ENCODE measurements around the gene SSR1.
"Not testable (repeated sequence)": the region's sequence is repeated elsewhere in the genome, so short reads cannot be mapped to it uniquely, and the experiment has no call there.

SSR1 gene

DNA sequence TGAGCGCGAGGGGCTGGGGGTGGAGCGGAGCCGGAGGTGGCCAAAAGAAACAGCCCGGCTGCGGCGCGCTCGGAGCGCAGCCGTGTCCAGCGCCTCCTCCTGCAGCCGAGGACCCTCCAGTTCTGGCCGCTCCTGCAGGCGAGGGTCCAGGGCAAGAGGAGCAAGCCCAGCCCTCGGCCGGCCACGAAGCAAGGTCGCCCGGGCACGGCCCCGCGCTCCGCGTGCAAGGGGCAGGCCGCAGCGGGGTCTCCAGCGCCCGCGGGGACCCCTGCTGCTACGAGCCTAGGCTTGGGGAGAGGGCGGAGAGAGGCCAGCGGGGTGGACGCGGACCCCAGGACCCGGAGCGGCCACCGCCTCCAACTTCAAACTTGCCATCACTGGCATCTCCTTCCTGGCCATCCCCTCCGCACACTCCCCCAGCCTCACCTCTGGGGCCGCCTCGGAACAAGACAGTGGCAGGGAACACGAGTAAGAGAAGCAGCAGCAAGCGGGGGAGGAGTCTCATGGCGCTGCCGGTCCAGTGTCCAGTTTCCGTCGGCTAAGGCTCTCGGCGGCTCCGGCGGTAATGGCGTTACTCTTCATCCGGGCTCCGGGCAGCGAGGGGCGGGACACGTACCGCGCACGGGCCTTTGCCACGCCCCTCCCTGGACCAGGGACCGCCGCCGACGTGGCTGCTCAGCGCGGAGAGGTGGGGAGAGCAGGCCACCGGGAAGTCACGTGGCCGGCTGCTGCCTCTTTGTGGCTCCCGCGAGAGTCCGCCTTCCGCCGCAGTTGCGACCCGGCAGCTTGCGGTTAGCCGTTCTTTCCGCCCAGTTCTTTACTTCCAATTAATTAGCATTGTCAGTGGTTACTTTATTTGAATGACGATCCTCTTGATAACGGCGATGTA lies at the start of gene SSR1:
Gene SSR1, minus strand, starts transcription at position 584 of the 889 bp plus-strand sequence. Its CDS starts 79 bp downstream, at position 505.
- peak; percentile 97 for DNase-seq

DNA sequence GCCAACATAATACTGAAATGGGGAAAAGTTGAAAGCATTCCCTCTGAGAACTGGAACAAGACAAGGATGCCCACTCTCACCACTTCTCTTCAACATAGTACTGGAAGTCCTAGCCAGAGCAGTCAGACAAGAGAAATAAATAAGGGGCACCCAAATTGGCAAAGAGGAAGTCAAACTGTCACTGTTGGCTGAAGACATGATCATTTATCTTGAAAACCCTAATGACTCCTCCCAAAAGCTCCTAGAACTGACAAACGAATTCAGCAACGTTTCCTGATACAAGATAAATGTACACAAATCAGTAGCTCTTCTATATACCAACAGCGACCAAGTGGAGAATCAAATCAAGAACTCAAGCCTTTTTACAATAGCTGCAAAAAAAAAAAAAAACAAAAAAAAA lies 38.9 kb upstream of the SSR1 start:
- not testable (repeated sequence) for DNase-seq

DNA sequence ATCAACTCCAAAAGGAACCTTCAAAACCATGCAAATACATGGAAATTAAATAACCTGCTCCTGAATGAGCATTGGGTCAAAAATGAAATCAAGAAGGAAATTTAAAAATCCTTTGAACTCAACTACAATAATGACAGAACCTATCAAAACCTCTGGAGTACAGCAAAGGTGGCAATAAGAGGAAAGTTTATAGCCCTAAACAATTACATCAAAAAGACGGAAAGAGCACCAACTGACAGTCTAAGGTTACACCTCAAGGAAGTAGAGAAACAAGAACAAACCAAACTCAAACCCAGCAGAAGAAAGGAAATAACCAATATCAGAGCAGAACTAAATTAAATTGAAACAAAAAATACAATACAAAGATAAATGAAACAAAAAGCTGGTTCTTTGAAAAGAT lies 37.6 kb upstream of the SSR1 start:
- not testable (repeated sequence) for DNase-seq

DNA sequence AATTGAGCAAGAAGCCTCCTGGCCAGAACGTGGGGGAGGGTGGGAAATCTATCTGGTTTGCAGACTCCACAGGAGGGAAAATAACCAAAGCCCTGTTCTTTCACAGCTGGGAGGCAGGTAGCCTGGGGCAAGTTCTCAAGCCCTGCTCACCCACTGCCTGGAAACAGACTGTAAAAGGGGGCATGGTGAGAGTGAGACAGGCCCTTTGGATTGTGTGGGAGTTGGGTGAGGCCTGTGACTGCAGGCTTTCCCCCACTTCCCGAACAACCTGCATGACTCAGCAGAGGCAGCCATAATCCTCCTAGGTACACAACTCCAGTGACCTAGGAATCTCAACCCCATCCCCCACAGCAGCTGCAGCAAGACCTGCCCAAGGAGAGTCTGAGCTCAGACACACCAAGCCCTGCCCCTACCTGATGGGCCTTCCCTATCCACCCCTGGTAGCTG lies 34.6 kb upstream of the SSR1 start:
- DNase-seq, result not testable (repeated sequence)

DNA sequence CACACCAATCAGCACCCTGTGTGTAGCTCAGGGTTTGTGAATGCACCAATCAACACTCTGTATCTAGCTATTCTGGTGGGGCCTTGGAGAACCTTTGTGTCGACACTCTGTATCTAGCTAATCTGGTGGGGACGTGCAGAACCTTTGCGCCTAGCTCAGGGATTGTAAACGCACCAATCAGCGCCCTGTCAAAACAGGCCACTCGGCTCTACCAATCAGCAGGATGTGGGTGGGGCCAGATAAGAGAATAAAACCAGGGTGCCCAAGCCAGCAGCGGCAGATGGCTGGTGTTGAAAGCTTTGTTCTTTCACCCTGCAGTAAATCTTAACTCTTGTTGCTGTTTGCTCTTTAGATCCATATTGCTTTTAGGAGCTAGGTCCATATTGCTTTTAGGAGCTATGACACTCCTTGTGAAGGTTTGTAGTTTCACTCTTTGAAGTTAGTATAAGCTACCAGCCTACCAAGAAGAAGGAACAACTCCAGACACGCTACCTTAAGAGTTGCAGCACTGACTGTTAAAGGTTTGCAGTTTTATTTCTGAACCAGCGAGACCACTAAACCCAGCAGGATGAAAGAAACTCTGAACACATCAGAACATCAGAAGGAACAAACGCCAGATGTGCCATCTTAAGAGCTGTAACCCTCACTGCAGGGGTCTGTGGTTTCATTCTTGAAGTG lies 31.9 kb upstream of the SSR1 start:
- DNase-seq, result not testable (repeated sequence)

DNA sequence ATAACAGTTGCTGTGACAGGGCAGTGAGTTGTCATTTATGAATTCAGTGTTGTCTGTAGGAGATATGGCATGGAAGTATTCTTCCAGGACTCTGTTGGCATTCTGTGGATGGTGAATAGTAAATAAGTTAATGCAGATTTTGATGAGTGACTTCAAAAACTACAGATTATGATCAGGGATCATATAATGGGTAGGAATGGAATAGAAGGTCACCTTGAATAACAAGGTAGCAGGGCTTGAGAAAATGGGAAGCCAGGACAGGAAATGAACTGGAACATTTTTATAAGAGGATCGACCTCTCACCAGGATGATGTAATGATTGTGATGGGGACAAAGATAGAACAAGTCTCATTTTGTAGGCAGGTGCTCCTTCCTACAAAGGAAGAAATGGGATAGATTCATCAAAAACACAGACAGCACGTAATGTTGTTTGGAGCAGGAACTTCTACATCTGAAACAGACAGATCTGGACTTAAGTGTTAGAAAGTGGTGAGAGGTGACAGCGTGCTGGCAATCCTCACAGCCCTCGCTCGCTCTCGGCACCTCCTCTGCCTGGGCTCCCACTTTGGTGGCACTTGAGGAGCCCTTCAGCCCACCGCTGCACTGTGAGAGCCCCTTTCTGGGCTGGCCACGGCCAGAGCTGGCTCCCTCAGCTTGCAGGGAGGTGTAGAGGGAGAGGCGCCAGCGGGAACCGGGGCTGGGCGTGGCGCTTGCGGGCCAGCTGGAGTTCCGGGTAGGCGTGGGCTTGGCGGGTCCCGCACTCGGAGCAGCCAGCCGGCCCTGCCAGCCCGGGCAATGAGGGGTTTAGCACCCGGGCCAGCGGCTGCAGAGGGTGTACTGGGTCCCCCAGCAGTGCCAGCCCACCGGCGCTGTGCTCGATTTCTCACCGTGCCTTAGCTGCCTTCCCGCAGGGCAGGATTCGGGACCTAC lies 30.8 kb upstream of the SSR1 start:
- no peak for DNase-seq

DNA sequence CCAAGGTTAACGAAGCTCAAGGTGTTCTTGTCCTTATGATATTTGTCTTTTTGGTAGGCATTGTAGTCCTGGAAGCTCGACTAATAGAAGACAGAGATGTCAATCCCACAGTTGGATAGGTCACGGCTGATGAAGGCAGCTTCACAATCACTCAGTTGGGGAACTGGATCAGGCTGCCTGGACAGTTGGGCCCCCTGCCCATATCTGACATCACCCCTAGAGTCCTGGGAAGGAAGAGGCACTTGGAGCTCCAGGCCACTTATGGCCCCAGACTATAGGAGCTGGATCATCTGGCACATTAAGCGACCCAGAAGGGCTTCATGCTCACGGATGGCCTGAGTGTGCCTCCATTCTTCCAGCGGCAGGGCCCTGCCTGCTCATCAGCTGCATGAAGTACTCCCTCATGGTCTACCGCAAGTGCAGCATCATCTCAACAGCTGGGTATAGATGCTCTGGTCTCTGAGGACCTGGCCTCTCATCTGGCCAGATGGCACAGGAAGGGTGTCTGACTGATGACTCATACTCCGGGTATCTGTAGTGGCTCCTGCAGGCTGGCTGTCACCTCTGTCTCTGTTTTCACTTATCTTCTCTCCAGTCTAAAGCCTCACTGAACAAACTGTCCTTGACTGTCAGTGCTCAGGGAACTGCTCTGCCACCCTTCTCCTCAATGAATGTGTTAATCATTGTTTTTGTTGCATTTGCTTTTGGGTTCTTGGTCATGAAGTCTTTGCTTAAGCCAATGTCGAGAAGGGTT lies 29.2 kb upstream of the SSR1 start:
- DNase-seq, result no peak

DNA sequence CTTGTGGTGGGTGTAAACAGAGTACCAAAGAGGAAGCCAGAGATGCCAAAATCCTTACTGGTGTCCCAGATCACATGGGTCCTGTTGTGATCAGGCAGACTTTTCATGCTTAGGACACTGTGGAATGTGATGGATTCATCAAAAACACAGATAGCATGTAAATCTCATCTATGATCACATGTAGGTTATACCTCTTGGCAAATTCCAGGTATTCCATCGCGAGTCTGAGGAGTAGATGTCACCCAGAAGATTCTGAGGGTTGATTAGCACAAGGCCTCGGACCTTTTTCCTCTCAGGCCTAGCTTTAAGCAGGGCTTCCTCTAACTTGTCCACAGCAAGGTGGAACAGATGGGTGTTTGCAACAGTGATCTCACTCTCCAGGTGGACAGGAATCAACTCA lies 28.3 kb upstream of the SSR1 start:
- no peak for DNase-seq

DNA sequence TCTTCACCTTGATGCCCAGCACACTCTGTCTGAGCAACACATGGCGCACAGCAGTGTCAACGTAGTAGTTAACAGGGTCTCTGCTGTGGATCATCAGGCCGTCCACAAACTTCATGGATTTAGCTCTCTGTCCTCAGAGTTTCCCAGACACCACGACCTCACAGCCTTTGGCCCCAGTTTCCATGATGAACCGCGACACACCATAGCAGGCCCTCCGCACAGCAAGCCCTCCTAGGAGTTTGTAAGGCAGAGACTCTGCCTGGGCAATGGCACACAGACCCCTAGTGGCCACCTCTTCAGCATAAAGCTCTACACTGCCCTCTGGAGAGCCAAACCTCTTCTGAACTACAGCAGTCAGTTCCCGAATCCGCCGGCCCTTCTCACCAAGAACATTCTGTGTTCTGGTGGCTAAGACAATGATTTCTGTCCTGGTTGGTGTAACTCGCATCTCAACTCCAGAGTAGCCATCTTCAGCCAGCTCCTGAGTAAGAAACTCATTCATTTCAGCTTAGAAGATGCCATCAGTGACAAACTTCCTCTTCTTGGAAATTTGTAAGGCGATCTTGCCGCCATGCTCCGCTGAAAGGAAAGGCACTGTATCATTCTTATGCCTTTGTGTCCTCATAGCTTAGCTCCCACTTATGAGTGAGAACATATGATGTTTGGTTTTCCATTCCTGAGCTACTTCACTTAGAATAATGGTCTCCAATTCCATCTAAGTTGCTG lies 26.2 kb upstream of the SSR1 start:
- DNase-seq, result not testable (repeated sequence)

DNA sequence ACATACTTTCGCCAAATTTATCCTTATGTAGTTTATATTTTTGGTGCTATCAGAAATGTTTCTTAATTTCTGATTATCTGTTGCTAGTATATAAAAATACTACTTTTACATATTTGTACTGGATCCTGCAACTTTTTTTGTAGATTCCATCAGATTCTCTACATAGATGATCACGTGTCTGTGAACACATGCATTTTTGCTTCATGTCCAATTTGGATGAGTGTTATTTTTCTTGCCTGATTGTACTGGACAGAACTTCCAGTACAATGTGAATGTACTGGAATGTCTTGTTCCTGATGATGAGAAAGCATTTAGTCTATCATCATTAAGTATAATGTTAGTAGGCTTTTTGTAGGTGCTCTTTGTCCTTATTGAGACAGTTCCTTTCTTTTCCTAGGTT lies 25.0 kb upstream of the SSR1 start:
- DNase-seq, result no peak

DNA sequence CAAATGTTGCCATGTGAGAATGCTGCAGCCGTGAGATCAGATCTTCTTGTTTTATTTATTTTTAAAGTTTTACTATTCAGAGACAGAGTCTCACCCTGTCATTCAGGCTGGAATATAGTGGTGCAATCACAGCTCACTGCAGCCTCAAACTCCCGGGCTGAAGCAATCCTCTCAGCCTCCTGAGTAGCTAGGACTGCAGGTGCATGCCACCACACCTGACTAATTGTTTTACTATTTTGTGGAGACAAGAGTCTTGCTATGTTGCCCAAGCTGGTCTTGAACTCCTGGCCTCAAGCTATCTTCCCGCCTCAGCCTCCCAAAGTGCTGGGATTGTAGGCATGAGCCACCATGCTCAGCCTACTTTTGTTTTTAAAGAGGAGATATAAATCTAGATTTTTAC lies 22.5 kb upstream of the SSR1 start:
- no peak for DNase-seq

DNA sequence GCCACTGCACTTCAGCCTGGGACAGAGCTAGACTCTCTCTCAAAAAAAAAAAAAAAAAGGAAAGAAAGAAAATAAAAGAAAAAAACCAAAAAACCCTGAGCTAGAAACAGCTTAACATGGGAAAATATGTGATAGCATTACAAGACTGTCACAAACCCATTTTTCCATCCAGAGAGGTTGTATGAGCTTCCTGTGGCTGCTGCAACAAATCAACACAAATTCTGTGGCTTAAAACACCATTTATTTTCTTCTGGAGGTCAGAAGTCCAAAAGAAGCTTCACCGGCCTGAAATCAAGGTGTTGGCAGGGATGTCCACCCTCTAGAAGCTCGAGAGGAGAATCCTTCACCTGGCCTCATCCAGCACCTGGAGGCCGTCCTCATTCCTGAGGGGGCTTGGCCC lies 21.7 kb upstream of the SSR1 start:
- no peak for DNase-seq

DNA sequence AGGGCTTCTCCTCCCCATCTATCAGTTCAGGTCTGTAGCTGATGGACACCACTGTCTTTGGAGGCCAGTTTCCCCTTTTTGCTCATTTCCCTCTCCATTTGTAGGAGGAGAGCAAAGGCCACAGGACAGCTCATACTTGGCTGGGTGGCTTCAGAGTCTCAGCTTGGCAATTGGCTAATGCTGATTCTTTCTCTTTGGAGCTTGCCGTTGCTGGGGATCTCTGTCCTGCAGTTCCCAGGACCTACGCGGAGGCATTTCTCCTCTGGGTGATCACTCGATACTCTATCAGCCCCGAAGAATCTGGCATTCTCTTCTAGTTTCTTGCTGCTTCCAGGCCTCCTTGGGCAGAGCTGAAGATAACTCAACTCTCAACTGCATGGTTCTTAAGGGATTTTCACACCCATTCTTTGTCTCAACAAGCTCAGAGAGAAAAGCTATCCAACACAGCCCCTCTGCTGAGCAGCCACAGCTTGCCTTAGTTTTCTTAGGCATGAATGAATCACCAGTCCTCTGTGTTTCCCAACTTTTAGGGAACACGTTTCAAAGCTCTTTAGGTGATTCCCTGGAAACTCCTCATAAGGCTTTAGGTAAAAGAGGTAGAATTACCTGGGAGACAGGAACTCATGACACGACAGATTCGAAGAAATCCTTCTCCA lies 19.2 kb upstream of the SSR1 start:
- no peak for DNase-seq

DNA sequence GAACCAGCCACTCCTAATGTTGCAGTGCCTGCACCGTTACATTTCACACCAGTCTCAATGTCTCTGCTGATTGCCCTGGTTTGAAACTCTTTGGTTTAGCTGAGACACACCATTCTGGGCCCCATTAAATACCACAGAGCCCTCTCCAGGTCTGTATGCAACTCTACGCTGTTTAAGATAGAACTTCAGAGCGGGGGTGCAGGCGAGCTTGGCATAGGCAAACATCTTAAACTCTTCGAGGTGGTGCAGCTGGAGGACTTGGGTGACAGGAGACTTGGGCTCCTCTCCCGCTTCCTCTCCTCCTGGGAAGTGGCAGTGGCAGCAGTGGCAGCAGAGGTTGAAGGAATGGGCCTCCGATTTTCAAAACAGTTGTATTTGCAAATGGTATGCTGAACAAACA lies 18.5 kb upstream of the SSR1 start:
- DNase-seq, result no peak

DNA sequence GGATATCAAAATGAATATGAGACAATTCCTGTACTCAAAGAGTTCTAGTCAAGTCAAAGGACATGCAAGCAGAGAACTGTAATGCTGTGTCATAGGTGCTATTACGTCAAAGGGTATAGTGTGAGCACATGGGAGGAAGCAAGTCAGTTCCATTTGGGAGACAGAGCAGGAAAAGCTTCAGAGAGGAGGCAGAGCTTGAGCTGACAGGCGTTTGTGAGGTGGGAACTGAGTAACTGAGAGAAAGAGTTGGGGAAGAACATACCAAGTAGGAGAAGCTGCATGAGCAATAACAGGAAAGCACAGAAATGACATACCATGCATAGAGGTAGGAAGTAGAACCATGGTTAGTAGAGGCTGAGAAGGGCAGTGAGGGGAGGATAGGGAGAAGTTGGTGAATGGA lies 15.2 kb upstream of the SSR1 start:
- DNase-seq, result no peak

DNA sequence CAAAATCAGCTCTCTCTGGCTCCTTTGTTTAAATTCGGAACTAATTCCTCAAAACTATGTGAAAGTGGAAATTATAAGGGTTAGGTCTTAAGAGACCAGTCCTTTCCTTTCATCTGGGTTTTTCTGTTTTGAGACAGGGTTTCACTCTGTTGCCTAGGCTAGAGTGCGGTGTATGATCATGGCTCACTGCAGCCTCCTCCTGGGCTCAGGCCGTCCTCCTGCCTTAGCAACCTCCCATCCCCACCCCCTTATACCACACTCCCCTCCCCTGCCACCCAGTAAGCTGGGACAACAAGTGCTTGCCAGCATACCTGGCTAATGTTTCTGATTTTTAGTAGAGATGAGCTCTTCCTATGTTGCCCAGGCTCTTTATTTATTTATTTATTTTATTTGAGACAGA lies 12.8 kb upstream of the SSR1 start:
- DNase-seq, result no peak

DNA sequence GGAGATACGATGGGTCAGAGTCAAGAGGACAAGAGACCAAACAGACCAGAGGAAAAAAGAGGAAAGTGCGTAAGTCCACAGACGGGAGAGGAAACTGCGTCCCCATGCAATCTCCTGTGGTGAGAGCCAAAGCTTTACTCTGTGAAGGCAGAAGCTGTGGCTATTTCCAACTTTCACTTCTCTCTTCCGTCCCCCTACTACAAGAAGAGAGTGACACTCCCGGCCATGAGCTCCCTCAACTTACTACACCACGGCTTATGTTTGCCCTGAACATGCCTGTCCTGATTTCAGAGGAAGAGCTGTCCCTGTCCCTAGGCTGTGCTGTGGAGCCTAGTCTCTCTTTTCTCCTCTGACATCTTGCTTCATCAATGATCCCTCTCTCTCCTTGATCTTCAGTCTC lies 11.5 kb upstream of the SSR1 start:
- DNase-seq, result no peak

DNA sequence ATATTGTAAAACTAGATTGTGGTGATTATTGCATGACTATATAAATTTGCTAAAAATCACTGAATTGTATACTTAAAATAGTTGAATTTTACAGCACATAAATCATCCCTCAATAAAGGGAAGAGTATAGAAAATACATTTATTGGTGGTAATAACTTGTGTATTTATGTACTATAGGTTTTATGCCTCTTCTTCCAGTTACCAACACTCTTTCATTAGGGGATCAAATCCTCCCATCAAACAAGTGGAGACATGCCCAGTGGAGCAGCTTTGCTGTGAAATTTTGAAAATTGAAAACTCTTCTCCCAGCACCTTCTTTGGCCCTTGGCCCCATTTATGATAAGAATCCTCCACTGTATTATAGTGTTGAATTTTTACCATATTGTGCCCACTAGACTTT lies 10.1 kb upstream of the SSR1 start:
- no peak for DNase-seq

DNA sequence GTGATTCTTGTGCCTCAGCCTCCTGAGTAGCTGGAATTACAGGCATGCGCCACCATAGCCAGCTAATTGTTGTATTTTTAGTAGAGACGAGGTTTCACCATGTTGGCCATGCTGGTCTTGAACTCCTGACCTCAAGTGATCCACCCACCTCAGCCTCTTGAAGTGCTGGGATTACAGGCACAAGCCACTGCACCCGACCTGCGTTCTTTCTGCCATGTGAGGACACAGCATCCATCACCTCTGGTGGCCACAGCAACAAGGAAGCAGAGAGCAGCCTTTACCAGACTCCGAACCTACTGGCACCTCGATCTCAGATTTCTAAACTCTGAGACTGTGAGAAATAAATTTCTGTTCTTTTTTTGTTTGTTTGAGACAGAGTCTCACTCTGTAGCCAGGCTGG lies 8.9 kb upstream of the SSR1 start:
- DNase-seq, result not testable (repeated sequence)

DNA sequence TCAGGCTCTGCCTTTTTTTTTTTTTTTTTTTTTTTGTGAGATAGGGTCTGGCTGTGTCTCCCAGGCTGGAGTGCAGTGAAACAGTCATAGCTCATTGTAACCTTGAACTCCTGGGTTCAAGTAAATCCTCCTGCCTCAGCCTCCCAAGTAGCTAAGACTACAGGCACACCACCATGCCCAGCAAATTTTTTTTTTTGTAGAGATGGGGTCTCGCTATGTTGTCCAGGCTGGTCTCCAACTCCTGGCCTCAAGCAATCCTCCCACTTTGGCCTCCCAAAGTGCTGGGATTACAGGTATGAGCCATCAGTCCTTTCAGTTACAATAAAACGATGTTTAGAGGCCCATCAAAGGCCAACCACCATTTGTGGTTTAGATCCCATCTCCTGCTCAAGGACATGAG lies 6.4 kb upstream of the SSR1 start:
- not testable (repeated sequence) for DNase-seq

DNA sequence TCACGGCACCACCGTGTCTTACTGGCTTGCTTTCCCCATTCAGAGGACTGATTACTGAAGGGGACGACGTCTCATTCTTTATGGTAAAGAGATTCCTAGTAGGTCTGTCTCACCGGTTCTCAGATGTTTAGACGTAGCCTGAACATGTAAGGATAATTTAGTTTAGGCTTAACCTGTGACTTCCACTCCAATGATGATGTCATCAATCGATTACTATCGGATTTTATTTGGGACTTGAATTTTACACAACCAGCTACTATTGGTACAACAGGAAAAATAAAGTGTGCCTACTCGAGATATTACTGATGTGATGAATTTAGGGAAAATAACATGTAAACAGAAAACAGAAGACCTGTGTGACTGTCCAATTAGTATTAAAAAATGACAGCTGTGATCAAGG lies 4.5 kb upstream of the SSR1 start:
- DNase-seq, result no peak

Measured in NCI-H748 treated with DMSO at 0.1 percent for 48 hours (cell line).